Natural killer cell (primary cell): ENCODE measurements around the gene THSD4. TPM values are rescaled to one million over a fixed set of nuclear protein-coding genes. Genes with fewer than 3 reads are reported as not detected.

Experiments used
- ATAC-seq, 3 donors: fragments of 150-1000 bp in 2 of 3; fragments of 200-7000 bp in 1 of 3; cut with Tn5 transposase; 1 replicate in 1 of 3; 2 replicates in 2 of 3; pipeline ENCODE4 v1.10.0; 2021; ENCODE audit warnings: mild to moderate bottlenecking in 2 of 3, moderate library complexity in 2 of 3
- DNase-seq, 2 donors: peaks; one replicate each; pipeline versions ENCODE4 v3.0.0 to v3.0.0-alpha.2; 2013 to 2021; ENCODE audit warnings: mixed read lengths in 1 of 2
- H3K27ac ChIP-seq: one replicate; pipeline ENCODE4 v1.5.1; 2013; ENCODE audit warnings: mild to moderate bottlenecking, low read length
- H3K27me3 ChIP-seq: one replicate; pipeline ENCODE4 v1.6.1; 2013; ENCODE audit warnings: low read length; ENCODE audit not compliant: control insufficient read depth, insufficient read depth
- H3K36me3 ChIP-seq: one replicate; pipeline ENCODE4 v1.6.1; 2013; ENCODE audit warnings: low read length; ENCODE audit not compliant: control insufficient read depth, insufficient read depth
- H3K4me1 ChIP-seq: one replicate; pipeline ENCODE4 v1.6.1; 2013; ENCODE audit warnings: low read length; ENCODE audit not compliant: control insufficient read depth, insufficient read depth
- H3K4me3 ChIP-seq: one replicate; pipeline ENCODE4 v1.5.1; 2013; ENCODE audit warnings: low read length
- H3K9me3 ChIP-seq: one replicate; pipeline ENCODE4 v1.6.1; 2013; ENCODE audit warnings: low read length; ENCODE audit not compliant: control insufficient read depth, insufficient read depth
- H3K27ac Mint-ChIP-seq, 2 donors: one replicate each; pipeline ENCODE4 v1.8.0; 2022; ENCODE audit warnings: mild to moderate bottlenecking in 2 of 2, mixed read lengths in 2 of 2, moderate library complexity in 1 of 2
- H3K27me3 Mint-ChIP-seq, 2 donors: one replicate each; pipeline ENCODE4 v1.8.0; 2022; ENCODE audit warnings: low read depth in 2 of 2, mixed read lengths in 2 of 2
- H3K36me3 Mint-ChIP-seq: one replicate; pipeline ENCODE4 v1.8.0; 2022; ENCODE audit warnings: mixed read lengths
- H3K4me1 Mint-ChIP-seq, 2 donors: one replicate each; pipeline ENCODE4 v1.8.0; 2022; ENCODE audit warnings: mixed read lengths in 2 of 2
- H3K4me3 Mint-ChIP-seq: one replicate; pipeline ENCODE4 v1.8.0; 2022; ENCODE audit warnings: mild to moderate bottlenecking, moderate library complexity, mixed read lengths
- H3K9me3 Mint-ChIP-seq, 2 donors: one replicate each; pipeline ENCODE4 v1.8.0; 2022; ENCODE audit warnings: mixed read lengths in 2 of 2
- CTCF ChIP-seq: fragments of 200-600 bp; IDR thresholded peaks from one replicate; pipeline ENCODE4 v1.8.0; 2022; ENCODE audit warnings: antibody characterized with exemption
- WGBS: methylation state at CpG from one replicate; pipeline ENCODE4 v1.1.7; 2013; ENCODE audit warnings: missing lambda C conversion rate; ENCODE audit not compliant: insufficient coverage; 5-methylcytosine and 5-hydroxymethylcytosine counted together
- intact Hi-C: fragments of 100-400 bp; cut with micrococcal nuclease; formaldehyde crosslinking; loops from one replicate; pipeline ENCODE4 v1.14.2; 2022
- total RNA-seq, 4 donors: library from RNA; stranded (reverse); fragments of 120-200 nt in 1 of 4; gene quantifications; one replicate each; pipeline versions ENCODE4 v1.2.3 to v1.2.4, GENCODE V29; 2013 to 2022

Gene THSD4
- total RNA-seq, 3 donors from 2014 or later (not counting 1 experiment from before 2014, with no cell fraction given) = not detected

GRCh38 chr15:71336671-71337070, 221.4 kb downstream of the THSD4 start:
- Mint-ChIP-seq H3K4me1 (no peaks in the 10 kb centered on the region), H3K27me3 (peaks cover 8 to 17% of the 10 kb centered on the region in 2 donors)
- DNase-seq = no peak

GRCh38 chr15:71337197-71337845, 222.1 kb downstream of the THSD4 start:
- Mint-ChIP-seq H3K9me3 (no peaks in the 10 kb centered on the region), H3K27ac (no peak overlapping the region), H3K36me3 (no peaks in the 10 kb centered on the region), H3K4me3 (no peak overlapping the region), H3K4me1 (no peaks in the 10 kb centered on the region), H3K27me3 (peaks cover 9 to 21% of the 10 kb centered on the region in 2 donors)
- H3K27me3 ChIP-seq = no peaks in the 10 kb centered on the region
- no peaks in the 10 kb centered on the region for H3K4me1 ChIP-seq
- H3K9me3 ChIP-seq = no peaks in the 10 kb centered on the region
- intact Hi-C loops = loop anchor here (10.0 kb wide), 1 partner anchor 57 kb away; no protein-coding TSS in a partner anchor
- no peak overlapping the region for H3K4me3 ChIP-seq
- DNase-seq (no peak), ATAC-seq (no peak)
- no peak overlapping the region for H3K27ac ChIP-seq
- 74% methylated on average over 5 of the region's 5 CpGs for WGBS
- TF ChIP-seq CTCF = no peak
- no peaks in the 10 kb centered on the region for H3K36me3 ChIP-seq

More at GRCh38 chr15:71336671-71337070, 221.4 kb downstream of the THSD4 start:
- intact Hi-C loops = loop anchor here (10.0 kb wide), 1 partner anchor 58 kb away; no protein-coding TSS in a partner anchor
- H3K9me3 Mint-ChIP-seq = no peaks in the 10 kb centered on the region
- no peak overlapping the region for H3K4me3 Mint-ChIP-seq
- 76% methylated on average over 3 of the region's 3 CpGs for WGBS
- no peaks in the 10 kb centered on the region for H3K36me3 Mint-ChIP-seq
- Histone ChIP-seq H3K4me1 (no peaks in the 10 kb centered on the region), H3K27ac (no peak overlapping the region), H3K36me3 (no peaks in the 10 kb centered on the region), H3K4me3 (no peak overlapping the region), H3K9me3 (no peaks in the 10 kb centered on the region), H3K27me3 (no peaks in the 10 kb centered on the region)
- no peak for ATAC-seq
- H3K27ac Mint-ChIP-seq = no peak overlapping the region
- no peak for TF ChIP-seq CTCF

GRCh38 chr15:71338265-71338664, 223.0 kb downstream of the THSD4 start:
- 85% methylated on average over 9 of the region's 9 CpGs for WGBS
- ATAC-seq (no peak), DNase-seq (no peak)
- no peak overlapping the region for H3K27ac Mint-ChIP-seq
- H3K9me3 ChIP-seq = no peaks in the 10 kb centered on the region
- H3K27me3 Mint-ChIP-seq = peaks cover 9 to 21% of the 10 kb centered on the region in 2 donors
- H3K4me3 ChIP-seq = no peak overlapping the region
- no peaks in the 10 kb centered on the region for H3K36me3 Mint-ChIP-seq
- no peaks in the 10 kb centered on the region for H3K4me1 ChIP-seq
- no peaks in the 10 kb centered on the region for H3K36me3 ChIP-seq
- H3K27me3 ChIP-seq = no peaks in the 10 kb centered on the region
- intact Hi-C loops = loop anchor here (10.0 kb wide), 1 partner anchor 57 kb away; no protein-coding TSS in a partner anchor
- H3K9me3 Mint-ChIP-seq = no peaks in the 10 kb centered on the region
- TF ChIP-seq CTCF = no peak
- H3K4me1 Mint-ChIP-seq = no peaks in the 10 kb centered on the region
- no peak overlapping the region for H3K4me3 Mint-ChIP-seq
- no peak overlapping the region for H3K27ac ChIP-seq
